Placental epithelial cell (primary cell): ENCODE measurements around the gene UTP11. TPM values are rescaled to one million over a fixed set of nuclear protein-coding genes. Genes with fewer than 3 reads are reported as not detected.

ENCODE experiments used
- small RNA-seq: library from RNA; depleted of rRNA; stranded (forward); fragments of <200 nt; gene quantifications from one replicate; pipeline ENCODE3, GENCODE V24; 2012
- total RNA-seq: library from RNA; depleted of rRNA; stranded (reverse); fragments of >200 nt; gene quantifications from 2 replicates; pipeline ENCODE4 v1.2.3, GENCODE V29; 2012

Gene UTP11
- total RNA-seq = 16.9 and 33.0 TPM in 2 replicates

GRCh38 chr1:38012363-38013226 lies at the start of gene UTP11:
UTP11 (plus strand) TSS chr1:38012734; CDS start chr1:38012803, 69 bp downstream.

GRCh38 chr1:38005195-38006007 lies 7.1 kb upstream of the UTP11 start, which contains the start of gene FHL3:
FHL3 (minus strand) TSS chr1:38005514; CDS start chr1:37999412, 6,102 bp downstream.

GRCh38 chr1:38046333-38046883 lies 33.9 kb downstream of the UTP11 start, which contains the start of gene POU3F1:
POU3F1 (minus strand) TSS chr1:38046793; CDS start chr1:38046743, 50 bp downstream.

Small RNA genes within 50 kb of the gene (small RNA-seq; reads per million reads assigned to genes)
- gene RNU6-510P = not detected

Other genes starting within 250 kb of the UTP11 start
- under 0.01 TPM in 1 of 2 replicates, not detected in the other for gene EPHA10, start 247.6 kb upstream of the UTP11 start, total RNA-seq
- gene MANEAL, start 218.9 kb upstream of the UTP11 start, total RNA-seq = 0.98 and 2.0 TPM in 2 replicates
- gene C1orf122, start 204.9 kb upstream of the UTP11 start, total RNA-seq = 14.5 and 26.4 TPM in 2 replicates
- gene YRDC, start 204.5 kb upstream of the UTP11 start, total RNA-seq = 5.1 and 10.7 TPM in 2 replicates
- 2.6 and 3.5 TPM in 2 replicates for gene MTF1, start 153.1 kb upstream of the UTP11 start, total RNA-seq
- gene INPP5B, start 65.7 kb upstream of the UTP11 start, total RNA-seq = 20.8 and 31.0 TPM in 2 replicates
- gene SF3A3, start 22.7 kb upstream of the UTP11 start, total RNA-seq = 58.9 and 65.2 TPM in 2 replicates
- 14.1 and 30.0 TPM in 2 replicates for gene FHL3, start 7.2 kb upstream of the UTP11 start, total RNA-seq
- 31.9 and 40.8 TPM in 2 replicates for gene POU3F1, start 34.1 kb downstream of the UTP11 start, total RNA-seq